ENCODE data around the gene NFATC3. TPM values are rescaled to one million over a fixed set of nuclear protein-coding genes. Genes with fewer than 3 reads are reported as not detected.

Gene NFATC3
- total and polyA plus RNA-seq, 2 donors from 2014 or later = 15.0 to 37.7 TPM

DNA sequence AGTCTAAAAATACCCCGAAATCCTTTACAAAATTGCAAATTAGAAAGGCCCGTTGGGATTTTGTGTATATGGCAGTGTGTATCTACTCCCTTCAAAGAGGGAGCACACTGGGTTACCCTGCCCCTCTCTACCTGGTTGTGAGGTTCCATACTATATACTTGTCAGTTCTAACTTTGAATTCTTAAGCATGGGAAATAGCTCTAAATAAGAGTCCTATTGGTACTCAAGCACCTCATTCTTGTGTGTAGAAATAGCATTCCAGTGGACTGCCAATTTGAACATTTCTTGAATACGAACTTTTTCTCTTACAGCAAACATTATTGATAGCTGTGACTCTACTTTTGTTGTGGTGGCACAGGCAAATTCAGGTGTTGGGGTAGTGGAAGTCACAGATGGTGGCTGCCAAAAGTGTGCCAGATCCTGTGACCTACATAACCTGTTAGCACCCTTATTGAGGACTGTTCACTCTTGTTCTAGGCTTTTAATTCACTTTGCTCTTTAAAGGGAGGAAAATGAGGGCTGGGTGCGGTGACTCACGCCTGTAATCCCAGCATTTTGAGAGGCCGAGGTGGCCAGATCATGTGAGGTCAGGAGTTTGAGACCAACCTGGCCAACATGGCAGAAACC is 134.7 kb downstream of the NFATC3 start:
- intact Hi-C loops (cut with DNase I) = loop anchor here (10.0 kb wide), 1 partner anchor 125 kb away; no protein-coding TSS in a partner anchor
- H3K4me3 ChIP-seq (ENCODE audit: low read length in 3 of 3) = no peak overlapping the region
- TF ChIP-seq, protein P1, sequence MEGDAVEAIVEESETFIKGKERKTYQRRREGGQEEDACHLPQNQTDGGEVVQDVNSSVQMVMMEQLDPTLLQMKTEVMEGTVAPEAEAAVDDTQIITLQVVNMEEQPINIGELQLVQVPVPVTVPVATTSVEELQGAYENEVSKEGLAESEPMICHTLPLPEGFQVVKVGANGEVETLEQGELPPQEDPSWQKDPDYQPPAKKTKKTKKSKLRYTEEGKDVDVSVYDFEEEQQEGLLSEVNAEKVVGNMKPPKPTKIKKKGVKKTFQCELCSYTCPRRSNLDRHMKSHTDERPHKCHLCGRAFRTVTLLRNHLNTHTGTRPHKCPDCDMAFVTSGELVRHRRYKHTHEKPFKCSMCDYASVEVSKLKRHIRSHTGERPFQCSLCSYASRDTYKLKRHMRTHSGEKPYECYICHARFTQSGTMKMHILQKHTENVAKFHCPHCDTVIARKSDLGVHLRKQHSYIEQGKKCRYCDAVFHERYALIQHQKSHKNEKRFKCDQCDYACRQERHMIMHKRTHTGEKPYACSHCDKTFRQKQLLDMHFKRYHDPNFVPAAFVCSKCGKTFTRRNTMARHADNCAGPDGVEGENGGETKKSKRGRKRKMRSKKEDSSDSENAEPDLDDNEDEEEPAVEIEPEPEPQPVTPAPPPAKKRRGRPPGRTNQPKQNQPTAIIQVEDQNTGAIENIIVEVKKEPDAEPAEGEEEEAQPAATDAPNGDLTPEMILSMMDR (IDR thresholded peaks at IDR 0.05; ENCODE audit: borderline replicate concordance, extremely low read depth, insufficient read depth) = no peak
- H3K27ac ChIP-seq (ENCODE audit: low read depth in 2 of 2, low read length in 2 of 2) = no peak overlapping the region
- no peaks in the 10 kb centered on the region for H3K9me3 ChIP-seq (ENCODE audit: control insufficient read depth in 2 of 3, insufficient read depth in 1 of 3, low read length in 3 of 3)
- no peaks in the 10 kb centered on the region for H3K27me3 ChIP-seq (ENCODE audit: control insufficient read depth, insufficient read depth, low read length)
- peaks cover 0 to 5% (median 0%) of the 10 kb centered on the region in 3 donors for H3K36me3 ChIP-seq (ENCODE audit: control insufficient read depth in 2 of 3, insufficient read depth in 3 of 3, low read length in 3 of 3)
- no peak overlapping the region for H3K9ac ChIP-seq (ENCODE audit: low read length in 3 of 3)
- DNase-seq = no peak
- no peaks in the 10 kb centered on the region for H3K4me1 ChIP-seq (ENCODE audit: control insufficient read depth in 2 of 3, insufficient read depth in 2 of 3, low read depth in 1 of 3, low read length in 3 of 3)
- FAIRE-seq = no peak

DNA sequence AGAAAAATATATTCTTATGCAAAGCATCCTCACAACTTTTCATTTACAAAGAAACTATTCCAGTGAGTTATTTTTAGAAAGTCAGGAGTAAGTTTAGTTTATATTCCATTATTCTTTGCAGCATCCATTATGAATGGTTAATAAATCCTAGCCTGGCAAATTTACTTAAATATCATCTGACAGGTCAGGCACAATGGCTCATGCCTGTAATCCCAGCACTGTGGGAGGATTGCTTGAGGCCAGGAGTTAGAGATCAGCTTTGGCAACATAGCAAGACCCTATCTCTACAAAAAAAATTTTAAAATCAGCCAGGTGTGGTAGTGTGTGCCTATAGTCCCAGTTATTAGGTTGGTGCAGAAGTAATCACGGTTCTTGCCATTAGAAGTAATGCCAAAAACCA is 137.9 kb downstream of the NFATC3 start:
- FAIRE-seq (no peak), DNase-seq (no peak)
- H3K4me1 ChIP-seq (ENCODE audit: control insufficient read depth in 2 of 3, insufficient read depth in 2 of 3, low read depth in 1 of 3, low read length in 3 of 3) = peaks cover 0 to 7% (median 6%) of the 10 kb centered on the region in 3 donors
- H3K9ac ChIP-seq (ENCODE audit: low read length in 3 of 3) = no peak overlapping the region
- intact Hi-C loops (cut with DNase I) = no loop called here
- H3K4me3 ChIP-seq (ENCODE audit: low read length in 3 of 3) = no peak overlapping the region
- peaks cover 0 to 4% (median 3%) of the 10 kb centered on the region in 3 donors for H3K36me3 ChIP-seq (ENCODE audit: control insufficient read depth in 2 of 3, insufficient read depth in 3 of 3, low read length in 3 of 3)
- H3K9me3 ChIP-seq (ENCODE audit: control insufficient read depth in 2 of 3, insufficient read depth in 1 of 3, low read length in 3 of 3) = no peaks in the 10 kb centered on the region
- no peak overlapping the region for H3K27ac ChIP-seq (ENCODE audit: low read depth in 2 of 2, low read length in 2 of 2)
- no peaks in the 10 kb centered on the region for H3K27me3 ChIP-seq (ENCODE audit: control insufficient read depth, insufficient read depth, low read length)
- TF ChIP-seq, protein P1 (IDR thresholded peaks at IDR 0.05; ENCODE audit: borderline replicate concordance, extremely low read depth, insufficient read depth) = no peak

DNA sequence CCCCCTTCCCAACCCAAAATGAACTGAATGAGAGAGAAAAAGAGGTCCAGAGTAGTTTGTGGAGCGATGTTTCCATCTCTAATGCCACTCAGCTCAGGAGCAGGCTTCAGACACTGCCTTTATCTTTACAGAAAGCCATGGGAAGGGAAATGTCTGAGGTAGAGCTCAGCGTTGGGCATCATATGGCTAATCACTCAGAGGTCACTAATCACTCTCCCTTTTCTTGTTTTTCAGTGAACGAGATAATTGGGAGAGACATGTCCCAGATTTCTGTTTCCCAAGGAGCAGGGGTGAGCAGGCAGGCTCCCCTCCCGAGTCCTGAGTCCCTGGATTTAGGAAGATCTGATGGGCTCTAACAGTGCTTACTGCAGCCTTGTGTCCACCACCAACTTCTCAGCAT is 140.9 kb downstream of the NFATC3 start:
- peaks cover 0 to 12% (median 6%) of the 10 kb centered on the region in 3 donors for H3K4me1 ChIP-seq (ENCODE audit: control insufficient read depth in 2 of 3, insufficient read depth in 2 of 3, low read depth in 1 of 3, low read length in 3 of 3)
- H3K9me3 ChIP-seq (ENCODE audit: control insufficient read depth in 2 of 3, insufficient read depth in 1 of 3, low read length in 3 of 3) = no peaks in the 10 kb centered on the region
- H3K27ac ChIP-seq (ENCODE audit: low read depth in 2 of 2, low read length in 2 of 2) = no peak overlapping the region
- H3K36me3 ChIP-seq (ENCODE audit: control insufficient read depth in 2 of 3, insufficient read depth in 3 of 3, low read length in 3 of 3) = peaks cover 3 to 15% (median 12%) of the 10 kb centered on the region in 3 donors
- H3K27me3 ChIP-seq (ENCODE audit: control insufficient read depth, insufficient read depth, low read length) = no peaks in the 10 kb centered on the region
- intact Hi-C loops (cut with DNase I) = no loop called here
- TF ChIP-seq, protein P1 (IDR thresholded peaks at IDR 0.05; ENCODE audit: borderline replicate concordance, extremely low read depth, insufficient read depth) = no peak
- DNase-seq (no peak), FAIRE-seq (no peak)
- H3K4me3 ChIP-seq (ENCODE audit: low read length in 3 of 3) = no peak overlapping the region
- no peak overlapping the region for H3K9ac ChIP-seq (ENCODE audit: low read length in 3 of 3)

All from kidney (tissue), 14 donors.